Effector CD4-positive, alpha-beta T cell (primary cell): ENCODE data around the gene PHYH.
"Not testable (repeated sequence)": the region's sequence is repeated elsewhere in the genome, so short reads cannot be mapped to it uniquely, and the experiment has no call there.

Source experiments
- DNase-seq: peaks from one replicate; pipeline ENCODE4 v3.0.0-alpha.2; 2020

PHYH gene

DNA sequence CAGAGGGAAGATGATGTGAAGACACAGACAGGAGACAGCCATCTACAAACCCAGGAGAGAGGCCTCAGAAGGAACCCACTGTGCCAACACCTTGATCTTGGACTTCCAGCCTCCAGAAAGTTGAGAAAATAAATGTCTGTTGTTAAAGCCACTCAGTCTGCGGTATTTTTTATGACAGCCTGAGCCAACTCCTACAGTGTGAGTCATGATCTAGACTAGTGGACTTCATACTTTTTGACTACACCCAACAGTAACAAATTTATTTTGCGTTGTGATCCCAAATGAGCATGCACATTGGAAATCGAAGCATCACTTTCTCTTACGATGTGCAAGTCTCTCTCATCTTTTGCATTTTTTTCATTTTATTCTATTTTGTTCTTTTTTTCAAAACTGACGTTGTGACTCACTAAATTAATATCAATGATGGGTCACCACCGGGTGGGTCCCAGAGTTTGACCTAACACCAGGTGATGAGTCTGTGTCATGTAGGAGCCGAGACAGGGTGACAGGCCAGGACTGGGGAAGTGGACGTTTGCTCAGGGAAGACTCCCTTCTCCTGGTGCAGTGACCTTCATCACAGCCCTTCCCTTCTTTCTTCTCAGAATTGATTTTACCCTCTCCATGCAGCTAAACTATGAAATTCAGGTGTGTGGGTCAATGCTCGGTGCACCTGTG, 28.9 kb downstream of the PHYH start:
- DNase-seq: no peak

DNA sequence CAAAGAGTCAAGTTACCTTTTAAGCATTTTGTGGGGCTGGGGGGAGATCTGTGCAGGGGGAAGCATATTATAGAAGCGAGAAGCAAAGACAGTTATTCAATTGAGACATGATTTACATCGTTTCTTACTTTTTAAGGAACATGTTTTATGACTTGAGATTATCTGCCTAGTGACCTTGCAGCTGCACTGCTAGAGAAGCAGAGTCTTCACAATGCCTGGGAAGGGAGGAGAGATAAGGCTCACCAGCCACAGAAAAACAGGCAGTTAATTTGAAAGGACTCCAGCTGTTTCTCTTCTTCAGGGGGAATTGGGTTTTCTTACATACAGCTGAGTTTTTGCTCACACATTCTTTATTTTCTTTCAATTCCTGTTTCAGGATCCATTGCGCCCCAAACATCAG, 31.0 kb downstream of the PHYH start:
- DNase-seq: no peak

DNA sequence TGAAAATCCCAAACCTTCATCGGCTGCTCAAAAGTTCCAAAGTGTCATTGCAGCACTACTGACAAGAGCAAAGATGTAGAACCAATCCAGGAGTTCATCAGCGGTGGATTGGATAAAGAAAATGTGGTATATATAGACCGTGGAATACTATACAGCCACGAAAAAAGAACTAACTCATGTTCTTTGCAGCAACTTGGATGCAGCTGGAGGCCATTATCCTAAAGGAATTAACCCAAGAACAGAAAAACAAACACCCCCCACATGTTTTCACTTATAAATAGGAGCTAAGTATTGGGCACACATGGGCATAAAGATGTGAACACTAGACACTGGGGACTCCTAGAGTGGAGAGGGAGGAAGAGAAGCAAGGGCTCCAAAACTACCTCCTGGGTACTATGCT, 31.6 kb downstream of the PHYH start:
- DNase-seq: no peak

DNA sequence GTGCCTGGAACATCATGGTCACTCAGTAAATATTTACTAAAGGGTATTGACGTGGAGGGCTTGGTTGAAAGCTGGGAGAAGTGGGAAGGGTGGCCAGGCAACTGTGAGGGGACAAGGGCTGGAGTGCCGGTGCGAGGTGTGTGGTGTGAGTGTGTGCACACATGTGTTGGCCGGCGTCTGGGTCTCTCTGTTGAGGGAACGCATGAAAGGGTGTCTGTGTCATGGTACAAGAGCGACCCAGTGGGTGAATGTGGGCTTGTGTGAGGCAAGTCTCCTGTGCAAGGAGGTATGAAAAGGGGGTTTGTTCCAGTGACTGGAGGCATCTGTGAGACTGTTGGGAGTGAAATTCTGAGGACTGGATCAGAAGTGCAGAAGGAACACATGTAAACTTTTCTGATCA, 36.3 kb downstream of the PHYH start:
- DNase-seq: no peak

DNA sequence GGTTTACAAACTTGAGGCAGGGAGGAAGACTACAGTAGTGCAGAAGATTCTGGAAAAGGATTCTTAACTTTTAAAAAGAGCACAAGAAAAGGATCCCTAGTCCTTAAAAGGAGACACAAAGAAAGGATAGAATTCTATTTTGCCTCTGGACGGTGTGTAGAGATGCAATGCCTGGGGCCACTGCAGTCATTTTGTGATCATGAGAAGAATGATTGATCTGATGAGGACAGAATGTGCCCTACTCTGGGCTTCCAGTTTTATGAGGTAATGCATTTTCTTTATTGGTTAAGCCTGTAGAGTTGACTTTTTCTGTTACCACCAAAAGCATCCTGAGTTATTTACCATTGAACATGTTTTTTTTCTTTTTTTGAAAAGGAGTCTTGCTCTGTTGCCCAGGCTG, 37.4 kb downstream of the PHYH start:
- DNase-seq: no peak

DNA sequence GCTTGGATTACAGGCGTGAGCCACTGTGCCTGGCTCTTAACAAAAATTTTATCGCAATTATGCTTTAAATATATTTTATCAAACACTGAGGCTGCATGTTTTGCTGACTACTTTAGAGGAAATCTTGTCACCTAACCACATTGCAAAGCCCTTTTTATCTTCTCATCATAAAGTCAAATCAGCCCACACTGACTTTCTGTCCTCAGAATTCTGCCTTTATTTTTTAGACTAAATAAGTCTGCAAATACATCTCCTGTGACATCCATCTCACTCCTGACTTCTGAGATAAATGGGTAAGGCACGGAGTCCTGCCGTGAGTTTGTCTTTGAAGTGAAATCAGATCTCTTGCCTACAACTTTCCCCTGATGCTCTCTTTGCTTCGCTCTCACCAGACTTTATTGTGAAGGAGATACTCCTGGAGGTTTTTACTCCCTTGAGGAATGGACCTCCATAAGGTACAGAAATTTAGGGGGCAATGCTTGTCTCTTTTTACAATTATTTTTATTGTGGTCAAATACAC, 42.2 kb downstream of the PHYH start:
- no peak for DNase-seq

DNA sequence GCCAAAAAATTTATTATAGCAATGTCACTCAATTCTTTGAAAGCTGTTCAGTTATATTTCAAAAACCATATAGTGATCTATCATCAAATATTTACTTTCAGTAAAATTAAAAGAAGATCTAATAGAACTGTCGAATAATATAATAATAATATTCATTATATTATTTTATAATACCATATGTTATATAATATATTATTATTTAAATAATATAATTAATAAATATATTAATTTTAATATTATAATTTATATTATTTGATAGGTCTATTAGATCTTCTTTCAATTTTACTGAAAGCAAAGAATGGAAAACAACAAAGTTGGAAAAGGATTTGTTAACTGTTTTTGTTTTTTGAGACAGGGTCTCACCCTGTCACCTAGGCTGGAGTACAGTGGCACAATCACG, 43.2 kb downstream of the PHYH start:
- no peak for DNase-seq

DNA sequence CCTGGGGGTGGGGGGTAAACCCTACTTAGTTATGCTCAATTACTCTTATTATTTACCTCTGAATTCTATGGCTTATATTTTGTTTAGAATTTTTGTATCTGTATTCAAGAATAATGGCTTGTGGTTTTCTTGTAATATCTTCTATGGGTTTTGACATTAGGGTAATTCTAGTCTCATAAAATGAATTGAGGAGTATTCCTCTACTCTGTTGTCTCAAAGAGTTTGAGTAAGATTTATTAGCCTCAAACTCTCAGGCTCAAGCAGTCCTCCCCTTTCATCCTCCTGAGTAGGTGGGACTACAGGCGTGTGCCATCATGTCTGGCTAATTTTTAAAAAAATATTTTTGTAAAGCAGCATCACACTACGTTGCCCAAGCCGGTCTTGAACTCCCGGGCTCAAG, 46.1 kb downstream of the PHYH start:
- no peak for DNase-seq

DNA sequence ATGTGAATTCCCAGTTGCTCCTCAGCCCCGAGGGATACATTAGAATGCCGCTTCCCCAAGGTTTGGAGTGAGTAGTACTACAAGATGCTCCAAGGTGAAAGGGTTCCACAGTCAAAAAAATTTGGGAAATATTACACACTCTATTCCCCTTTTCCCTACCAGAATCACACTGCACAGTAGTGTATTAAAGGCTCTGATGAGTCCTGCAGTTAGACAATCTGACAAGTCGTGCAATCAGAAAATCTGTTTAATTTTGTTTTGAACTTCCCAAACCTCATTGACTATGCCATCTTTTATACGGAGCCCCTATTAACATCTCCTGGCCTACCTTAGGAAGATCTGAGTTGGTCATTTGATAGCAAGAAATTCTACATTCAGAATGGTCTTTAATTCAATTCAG, 52.1 kb downstream of the PHYH start:
- no peak for DNase-seq

DNA sequence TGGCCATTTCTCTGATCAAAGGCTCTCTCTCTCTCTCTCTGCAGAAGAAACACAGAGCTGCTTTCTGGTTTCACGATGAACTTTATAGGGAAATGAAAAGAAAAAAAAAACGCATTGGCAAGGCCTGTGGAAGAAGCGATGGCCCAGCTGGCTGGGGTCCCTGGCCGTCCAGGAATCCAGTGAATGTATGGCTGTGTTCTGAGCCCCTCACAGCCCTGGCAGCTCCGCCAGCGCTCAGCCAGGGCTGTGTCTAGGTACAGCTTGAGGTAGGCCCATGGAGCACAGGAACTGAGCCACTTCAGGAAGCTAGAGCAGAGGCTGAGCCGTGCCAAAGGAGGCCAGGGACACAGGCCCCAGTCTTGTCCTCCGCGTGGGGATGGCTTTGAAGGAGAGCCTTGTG, 52.6 kb downstream of the PHYH start:
- DNase-seq: no peak

DNA sequence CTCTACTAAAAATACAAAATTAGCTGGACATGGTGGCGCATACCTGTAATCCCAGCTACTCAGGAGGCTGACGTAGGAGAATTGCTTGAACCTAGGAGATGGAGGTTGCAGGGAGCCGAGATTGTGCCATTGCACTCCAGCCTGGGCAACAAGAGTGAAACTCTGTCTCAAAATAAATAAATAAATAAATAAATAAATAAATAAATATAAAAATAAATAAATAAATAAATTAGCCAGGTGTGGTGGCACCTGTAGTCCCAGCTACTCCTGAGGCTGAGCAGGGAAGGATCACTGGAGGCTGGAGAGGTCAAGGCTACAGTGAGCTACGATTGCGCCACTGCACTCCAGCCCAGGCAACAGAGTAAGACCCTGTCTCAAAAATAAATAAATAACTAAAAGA, 57.6 kb downstream of the PHYH start:
- DNase-seq: not testable (repeated sequence)

DNA sequence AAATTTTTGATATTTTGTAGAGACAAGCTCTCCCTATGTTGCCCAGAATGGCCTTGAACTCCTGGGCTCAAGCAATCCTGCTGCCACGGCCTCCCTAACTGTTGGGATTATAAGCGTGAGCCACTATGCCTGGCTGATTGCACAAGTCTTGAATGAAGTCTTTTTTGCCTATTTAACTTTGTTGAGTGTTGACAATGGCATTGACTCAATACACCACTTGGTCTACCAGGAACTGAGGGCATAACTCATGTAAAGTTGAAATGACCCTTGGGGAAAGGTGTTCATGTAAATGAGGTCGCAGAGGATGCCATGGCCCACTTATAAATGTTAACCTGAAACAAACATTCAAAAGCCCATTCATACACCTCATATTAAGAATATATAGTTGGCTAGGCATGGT, 58.3 kb downstream of the PHYH start:
- DNase-seq: no peak

DNA sequence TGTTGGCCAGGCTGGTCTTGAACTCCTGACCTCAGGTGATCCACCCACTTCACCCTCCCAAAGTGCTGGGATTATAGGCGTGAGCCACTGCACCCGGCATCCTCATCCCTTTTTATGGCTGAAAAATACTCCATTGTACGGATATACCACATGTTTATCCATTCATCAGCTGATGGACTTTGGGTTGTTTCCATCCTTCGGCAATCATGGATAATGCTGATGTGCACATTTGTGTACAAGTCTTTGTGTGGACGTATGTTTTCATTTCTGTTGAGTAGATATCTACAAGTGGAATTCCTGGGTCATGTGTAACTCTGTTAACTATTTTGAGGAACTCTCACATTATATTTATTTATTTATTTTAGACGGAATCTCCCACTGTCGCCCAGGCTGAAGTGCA, 59.9 kb downstream of the PHYH start:
- DNase-seq: no peak

DNA sequence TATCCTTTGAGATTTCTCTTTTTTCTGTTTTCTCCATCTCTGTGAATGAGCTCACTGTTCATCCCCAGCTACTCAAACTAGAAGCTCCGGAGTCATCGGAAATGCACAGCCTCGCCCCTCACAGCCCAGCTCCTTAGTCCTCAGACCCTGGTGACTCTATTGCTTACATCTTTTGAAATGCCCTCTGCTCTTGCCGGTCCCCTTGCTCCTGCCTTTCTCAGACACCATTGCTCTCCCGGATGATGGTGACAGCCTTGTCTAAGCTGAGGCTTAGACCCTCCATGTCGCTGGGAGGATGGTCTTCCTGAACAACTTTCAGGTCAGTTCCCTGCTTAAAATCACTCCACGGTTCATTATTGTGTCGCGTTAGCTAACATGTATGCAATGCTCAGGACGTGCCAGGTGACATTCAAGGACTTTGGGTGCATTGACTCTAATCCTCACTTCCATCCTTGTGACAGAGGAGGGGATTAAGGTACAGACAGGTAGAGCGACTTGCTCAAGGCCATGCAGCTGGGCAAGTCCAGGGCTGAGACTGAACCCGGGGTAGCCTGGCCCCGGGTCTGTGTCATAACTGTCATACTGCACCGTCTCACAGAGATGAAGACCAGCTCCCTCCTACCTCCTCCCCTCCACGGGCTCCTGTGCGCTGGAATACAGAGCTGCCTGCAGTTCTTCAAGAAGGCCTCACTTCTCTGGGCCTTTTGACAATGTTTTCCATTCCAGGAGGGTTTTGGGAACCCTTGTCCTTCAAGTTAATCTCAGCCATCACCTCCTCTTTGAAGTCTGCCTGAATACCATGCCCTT, 61.4 kb downstream of the PHYH start:
- no peak for DNase-seq

DNA sequence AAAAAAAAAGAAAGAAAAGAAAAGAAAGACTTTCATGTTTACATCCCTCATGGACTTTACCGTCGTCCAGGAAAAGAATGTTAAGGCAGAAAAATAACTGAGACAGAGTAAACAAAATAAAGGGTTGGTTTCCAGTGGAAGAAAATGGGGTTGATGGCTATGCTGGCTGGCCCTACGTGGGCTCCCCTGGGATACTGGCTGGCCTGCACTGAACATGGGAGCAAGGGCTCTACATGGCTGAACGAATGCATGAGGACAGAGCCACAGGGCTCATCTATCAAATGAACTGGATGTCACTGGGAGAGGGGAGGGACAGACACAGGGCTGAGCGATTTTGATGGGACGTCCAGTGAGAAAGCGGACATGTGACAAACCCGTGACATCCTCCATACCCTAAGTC, 63.2 kb downstream of the PHYH start:
- DNase-seq: no peak

DNA sequence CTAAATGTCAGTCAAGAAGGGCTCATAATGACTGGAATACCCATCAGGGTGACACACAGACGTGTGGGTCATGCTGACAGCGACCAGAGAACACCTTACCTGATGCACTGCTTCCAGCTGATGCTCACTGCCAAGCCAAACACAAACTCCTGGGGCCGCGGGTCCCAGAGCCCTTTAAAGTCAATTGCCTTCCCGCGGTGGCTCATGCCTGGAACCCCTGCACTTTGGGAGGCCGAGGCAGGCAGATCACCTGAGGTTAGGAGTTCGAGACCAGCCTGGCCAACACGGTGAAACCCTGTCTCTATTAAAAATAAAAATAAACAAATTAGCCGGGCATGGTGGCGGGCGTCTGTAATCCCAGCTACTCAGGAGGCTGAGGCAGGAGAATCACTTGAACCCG, 65.1 kb downstream of the PHYH start:
- not testable (repeated sequence) for DNase-seq

DNA sequence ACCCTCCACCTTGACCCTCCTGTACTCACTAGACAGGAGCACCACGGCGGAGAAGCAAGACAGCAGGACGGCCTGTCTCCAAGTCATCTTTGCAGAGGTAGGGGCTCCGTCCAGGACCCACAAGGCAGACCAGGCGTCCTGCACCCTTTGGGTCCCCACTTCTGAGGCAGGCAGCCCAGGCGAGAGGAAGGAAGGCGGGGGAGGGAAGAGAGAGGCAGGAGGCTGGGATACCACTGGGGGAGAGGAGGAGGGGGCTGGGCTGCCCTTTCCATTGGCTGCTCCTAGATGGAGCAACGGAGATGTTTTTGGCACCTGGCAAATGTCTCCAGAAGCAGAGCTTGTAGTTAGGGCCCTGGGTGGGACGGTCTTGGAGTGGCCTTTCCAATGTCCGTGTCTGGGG, 65.7 kb downstream of the PHYH start, which contains the start of gene UCMA:
Gene UCMA, minus strand, starts transcription at position 203 of the 400 bp plus-strand sequence. Its CDS starts 116 bp downstream, at position 87.
- DNase-seq: no peak

DNA sequence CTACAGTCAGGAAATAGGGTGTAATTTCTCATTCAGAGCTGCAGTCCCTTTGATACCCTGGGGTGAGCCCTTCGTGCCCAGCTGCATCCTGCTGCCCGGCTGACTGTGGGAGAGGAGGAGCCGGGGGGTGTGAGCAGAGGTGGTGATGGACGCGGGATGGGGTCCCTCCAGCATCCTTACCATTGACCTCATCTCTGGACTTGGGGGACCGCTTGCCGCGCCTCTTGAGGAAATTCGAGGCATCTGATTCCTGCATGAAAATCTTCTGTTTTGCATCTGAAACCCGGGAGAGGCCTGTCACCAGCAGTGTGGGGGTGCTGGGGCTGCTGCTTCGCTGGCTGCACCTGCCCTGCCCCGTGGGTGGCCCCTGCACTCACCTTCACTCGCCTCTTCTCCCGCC, 66.5 kb downstream of the PHYH start:
- no peak for DNase-seq

DNA sequence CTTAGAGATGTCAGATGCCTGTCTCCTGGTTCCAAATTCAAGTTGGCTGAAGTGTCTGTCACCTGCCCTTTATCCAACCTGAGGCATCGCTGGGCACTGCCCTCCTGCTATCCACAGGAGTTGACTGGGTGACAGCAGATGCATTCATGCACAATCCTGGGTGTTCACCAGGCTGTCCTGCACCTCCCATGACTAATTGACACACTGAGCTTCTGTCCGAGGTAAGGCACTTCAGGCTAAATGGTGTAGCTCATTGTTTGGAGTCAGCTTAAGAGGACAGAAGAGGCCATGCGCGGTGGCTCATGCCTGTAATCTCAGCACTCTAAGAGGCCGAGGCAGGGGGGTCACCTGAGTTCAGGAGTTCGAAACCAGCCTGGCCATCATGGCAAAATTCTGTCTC, 68.1 kb downstream of the PHYH start:
- no peak for DNase-seq

DNA sequence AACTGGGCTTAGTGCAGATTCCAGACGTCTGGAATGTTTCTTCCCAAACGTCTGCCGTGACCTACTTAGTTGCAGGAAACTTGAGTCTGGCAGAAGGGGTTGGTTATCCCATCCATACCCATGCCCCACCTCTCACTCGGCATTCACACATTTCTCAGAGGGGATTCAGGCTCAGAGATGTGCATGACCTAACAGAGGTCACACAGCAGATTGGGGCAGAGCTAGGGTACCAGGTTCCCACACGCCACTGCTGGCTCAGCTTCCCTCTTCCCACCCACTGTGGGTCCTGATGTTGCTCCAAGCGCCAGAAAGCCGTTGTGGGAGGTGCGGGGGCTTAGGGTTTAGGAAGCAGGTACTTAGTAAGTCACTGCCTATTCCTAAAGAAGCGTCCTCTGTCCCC, 68.7 kb downstream of the PHYH start:
- no peak for DNase-seq
